GM23338 (cell line): ENCODE measurements around the gene SPAAR. TPM values are rescaled to one million over a fixed set of nuclear protein-coding genes. Genes with fewer than 3 reads are reported as not detected.

Source experiments
- ATAC-seq: fragments of 200-7000 bp; cut with Tn5 transposase; 3 replicates; pipeline ENCODE4 v1.9.1; 2020
- DNase-seq: peaks from one replicate; pipeline ENCODE4 v3.0.0-alpha.2; 2015; ENCODE audit warnings: low spot score
- H2AFZ ChIP-seq: fragments of 200-600 bp; sonication (generic); 2 replicates; pipeline ENCODE4 v1.8.0; 2016; ENCODE audit warnings: antibody characterized with exemption, mild to moderate bottlenecking, moderate library complexity
- H3F3A ChIP-seq: fragments of 200-600 bp; sonication (generic); replicated peaks from 2 replicates; pipeline ENCODE4 v1.8.0; 2017; ENCODE audit warnings: antibody characterized with exemption, mixed run types, low read depth
- H3K27ac ChIP-seq: fragments of 200-600 bp; sonication (generic); 2 replicates; pipeline ENCODE4 v1.6.1; 2016; ENCODE audit warnings: low read depth
- H3K27me3 ChIP-seq: fragments of 200-600 bp; sonication (generic); 2 replicates; pipeline ENCODE4 v1.8.0; 2016; ENCODE audit warnings: mild to moderate bottlenecking, mixed run types, moderate library complexity; ENCODE audit not compliant: insufficient read depth
- H3K36me3 ChIP-seq: fragments of 200-600 bp; sonication (generic); 2 replicates; pipeline ENCODE4 v1.8.0; 2016; ENCODE audit warnings: mild to moderate bottlenecking; ENCODE audit not compliant: insufficient read depth
- H3K4me1 ChIP-seq: fragments of 200-600 bp; sonication (generic); 2 replicates; pipeline ENCODE4 v1.8.0; 2016; ENCODE audit warnings: mild to moderate bottlenecking, moderate library complexity; ENCODE audit not compliant: insufficient read depth
- H3K4me2 ChIP-seq: fragments of 200-600 bp; sonication (generic); 2 replicates; pipeline ENCODE4 v1.7.1; 2017; ENCODE audit warnings: mixed run types
- H3K4me3 ChIP-seq: fragments of 200-600 bp; sonication (generic); 2 replicates; pipeline ENCODE4 v1.6.1; 2016; ENCODE audit warnings: mixed run types
- H3K79me2 ChIP-seq: fragments of 200-600 bp; sonication (generic); replicated peaks from 2 replicates; pipeline ENCODE4 v1.8.0; 2017; ENCODE audit warnings: mild to moderate bottlenecking; ENCODE audit not compliant: insufficient read depth
- H3K9me2 ChIP-seq: fragments of 200-600 bp; sonication (generic); 2 replicates; pipeline ENCODE4 v1.8.0; 2017; ENCODE audit not compliant: insufficient read depth
- H4K20me1 ChIP-seq: fragments of 200-600 bp; sonication (generic); replicated peaks from 2 replicates; pipeline ENCODE4 v1.8.0; 2017; ENCODE audit warnings: mild to moderate bottlenecking; ENCODE audit not compliant: insufficient read depth
- H3K27ac Mint-ChIP-seq: 2 replicates; pipeline ENCODE4 v1.8.0; 2020; ENCODE audit warnings: inconsistent platforms, mild to moderate bottlenecking, moderate library complexity, mixed read lengths
- H3K27me3 Mint-ChIP-seq: 3 replicates; pipeline ENCODE4 v1.8.0; 2022; ENCODE audit warnings: low read depth, mild to moderate bottlenecking, moderate library complexity, mixed read lengths, inconsistent platforms; ENCODE audit not compliant: insufficient read depth, poor library complexity
- H3K36me3 Mint-ChIP-seq: 3 replicates; pipeline ENCODE4 v1.8.0; 2021; ENCODE audit warnings: low read depth, mild to moderate bottlenecking, inconsistent platforms, moderate library complexity, mixed read lengths
- H3K4me1 Mint-ChIP-seq: 3 replicates; pipeline ENCODE4 v1.8.0; 2020; ENCODE audit warnings: mild to moderate bottlenecking, inconsistent platforms, mixed read lengths
- H3K4me3 Mint-ChIP-seq: 3 replicates; pipeline ENCODE4 v1.8.0; 2021; ENCODE audit warnings: moderate library complexity, mild to moderate bottlenecking, inconsistent platforms, mixed read lengths
- H3K9me3 Mint-ChIP-seq: 3 replicates; pipeline ENCODE4 v1.8.0; 2020; ENCODE audit warnings: moderate library complexity, mild to moderate bottlenecking, inconsistent platforms, mixed read lengths
- CREB1 ChIP-seq: fragments of 250-450 bp; sonication (Bioruptor Pico); IDR thresholded peaks from 2 replicates; pipeline ENCODE4 v1.5.0; 2020; ENCODE audit warnings: low read depth, mild to moderate bottlenecking, moderate library complexity
- EZH2 ChIP-seq: fragments of 200-600 bp; sonication (generic); IDR thresholded peaks from one replicate; pipeline ENCODE4 v1.8.0; 2017; ENCODE audit warnings: antibody characterized with exemption, mild to moderate bottlenecking, low read depth; ENCODE audit not compliant: unreplicated experiment
- JUNB ChIP-seq: IDR thresholded peaks from one replicate; pipeline ENCODE4 v1.6.1; 2016; ENCODE audit warnings: antibody characterized with exemption; ENCODE audit not compliant: unreplicated experiment
- POLR2AphosphoS5 ChIP-seq: IDR thresholded peaks from 2 replicates; pipeline ENCODE4 v1.6.1; 2016; ENCODE audit warnings: antibody characterized with exemption, low read depth
- STAT1 ChIP-seq: IDR thresholded peaks from one replicate; pipeline ENCODE4 v1.6.1; 2016; ENCODE audit warnings: antibody characterized with exemption; ENCODE audit not compliant: unreplicated experiment
- ZNF114 ChIP-seq: fragments of 250-450 bp; sonication (Bioruptor Pico); IDR thresholded peaks from 2 replicates; pipeline ENCODE4 v1.5.0; 2020; ENCODE audit warnings: mild to moderate bottlenecking, moderate library complexity
- ZNF331 ChIP-seq: fragments of 250-450 bp; sonication (Bioruptor Pico); IDR thresholded peaks from 2 replicates; pipeline ENCODE4 v1.5.0; 2020; ENCODE audit warnings: low read depth, mild to moderate bottlenecking, moderate library complexity
- polyA plus RNA-seq: library from polyadenylated mRNA; unstranded; fragments of >200 nt; fragmentation: Nextera tagmentation; extraction: Ambion mirVana; gene quantifications from 2 replicates; pipeline ENCODE4 v1.2.1, GENCODE V29; 2016
- total RNA-seq: library from RNA; depleted of rRNA; stranded (reverse); fragments of >200 nt; shearing (Covaris generic); gene quantifications from 2 replicates; pipeline ENCODE4 v1.2.3, GENCODE V29; 2014
- TF ChIP-seq, protein P1 (sequence below): fragments of 250-450 bp; sonication (Bioruptor Pico); IDR thresholded peaks from 2 replicates; pipeline ENCODE4 v1.5.0; 2020; ENCODE audit warnings: mild to moderate bottlenecking, moderate library complexity
- TF ChIP-seq, protein P2 (sequence below): IDR thresholded peaks from one replicate; pipeline ENCODE4 v1.6.1; 2018; ENCODE audit warnings: antibody characterized with exemption; ENCODE audit not compliant: unreplicated experiment
- TF ChIP-seq, protein P3 (sequence below), 2 experiments: fragments of 200-600 bp in 1 of 2; sonication (generic) in 1 of 2; conservative IDR thresholded peaks; 2 replicates each; pipeline versions ENCODE4 v1.5.1 to v1.6.1; 2016 to 2017; ENCODE audit warnings: antibody characterized with exemption in 2 of 2, low read depth in 2 of 2, mild to moderate bottlenecking in 2 of 2, moderate library complexity in 1 of 2

The SPAAR gene
- total and polyA plus RNA-seq, 2 experiments from 2014 or later = not detected

DNA sequence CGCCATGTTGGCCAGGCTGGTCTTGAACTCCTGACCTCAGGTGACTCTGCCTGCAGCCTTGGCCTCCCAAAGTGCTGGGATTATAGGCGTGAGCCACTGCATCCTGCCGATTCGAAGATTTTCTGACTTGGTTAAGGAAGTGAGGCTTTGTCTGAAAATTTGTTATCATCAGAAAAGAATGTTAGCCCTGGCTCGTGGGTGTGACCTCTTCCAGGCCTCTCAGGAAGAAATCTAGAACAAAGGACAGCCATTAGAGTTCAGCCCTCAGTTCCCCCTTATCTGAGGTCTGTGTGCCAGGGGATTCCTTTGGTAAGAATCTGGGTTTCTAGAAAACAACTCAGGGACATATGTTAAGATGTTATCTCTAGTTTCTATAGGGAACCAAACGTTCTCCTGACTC is 42.4 kb downstream of the SPAAR start:
- H3K27me3 Mint-ChIP-seq = peaks cover 4% of the 10 kb centered on the region
- no peak overlapping the region for H3K27ac Mint-ChIP-seq
- no peak overlapping the region for H3K4me3 ChIP-seq
- H3K4me2 ChIP-seq = no peak overlapping the region
- DNase-seq = no peak
- no peaks in the 10 kb centered on the region for H3K4me1 ChIP-seq
- no peaks in the 10 kb centered on the region for H3K9me2 ChIP-seq
- no peaks in the 10 kb centered on the region for H4K20me1 ChIP-seq
- H3K4me1 Mint-ChIP-seq = peaks cover 3% of the 10 kb centered on the region; the same call in 1 of the 3 replicates
- H3K36me3 ChIP-seq = no peaks in the 10 kb centered on the region
- no peaks in the 10 kb centered on the region for H3F3A ChIP-seq
- no peak overlapping the region for H3K27ac ChIP-seq
- H2AFZ ChIP-seq = no peak overlapping the region
- no peak overlapping the region for H3K4me3 Mint-ChIP-seq
- no peaks in the 10 kb centered on the region; the same call in 2 of the 3 replicates for H3K9me3 Mint-ChIP-seq
- no peaks in the 10 kb centered on the region; the same call in 1 of the 2 replicates for H3K27me3 ChIP-seq
- H3K79me2 ChIP-seq = no peaks in the 10 kb centered on the region
- ATAC-seq = no peak
- no peaks in the 10 kb centered on the region for H3K36me3 Mint-ChIP-seq
- TF ChIP-seq JUNB = no peak

DNA sequence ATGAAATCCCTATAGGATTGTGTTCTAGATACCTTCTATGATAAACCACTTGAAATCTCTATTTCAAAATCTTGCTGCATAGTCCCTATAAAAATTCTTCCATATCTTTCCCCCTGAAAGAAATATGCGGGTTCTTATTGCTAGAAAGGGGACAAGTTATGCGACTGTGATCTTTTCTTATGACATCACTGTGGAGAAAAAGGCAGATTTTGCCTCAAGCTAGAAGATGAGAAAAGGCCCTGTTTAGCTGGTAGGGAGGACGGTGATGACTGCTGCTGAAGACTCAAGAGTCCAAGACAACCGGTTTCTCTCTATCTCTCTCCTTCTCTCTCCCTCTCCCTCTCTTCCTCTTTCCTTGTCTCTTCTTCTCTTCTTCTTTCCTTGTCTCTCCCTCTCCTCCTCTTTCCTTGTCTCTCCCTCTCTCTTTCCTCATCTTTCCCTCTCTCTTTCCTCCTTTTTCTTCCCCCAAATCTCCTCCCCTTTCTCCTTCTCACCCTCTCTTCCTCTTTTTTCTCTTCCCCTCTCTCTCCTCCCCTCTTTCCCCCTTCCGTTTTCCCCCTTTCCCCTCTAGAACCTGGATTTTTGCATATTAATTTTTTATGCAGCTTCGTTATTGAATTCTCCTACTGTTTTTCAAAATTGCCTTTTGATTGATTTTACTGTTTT is 43.4 kb downstream of the SPAAR start:
- DNase-seq (no peak), ATAC-seq (no peak)
- Histone ChIP-seq H3K4me1 (no peaks in the 10 kb centered on the region), H3K9me2 (no peaks in the 10 kb centered on the region), H3K27me3 (no peaks in the 10 kb centered on the region; the same call in 1 of the 2 replicates), H4K20me1 (no peaks in the 10 kb centered on the region), H3F3A (no peaks in the 10 kb centered on the region), H3K79me2 (no peaks in the 10 kb centered on the region), H2AFZ (no peak overlapping the region), H3K4me3 (no peak overlapping the region), H3K27ac (no peak overlapping the region), H3K36me3 (no peaks in the 10 kb centered on the region), H3K4me2 (no peak overlapping the region)
- Mint-ChIP-seq H3K4me3 (no peak overlapping the region), H3K9me3 (no peaks in the 10 kb centered on the region; the same call in 2 of the 3 replicates), H3K27ac (no peak overlapping the region), H3K4me1 (peaks cover 3% of the 10 kb centered on the region; the same call in 1 of the 3 replicates), H3K27me3 (peaks cover 4% of the 10 kb centered on the region), H3K36me3 (no peaks in the 10 kb centered on the region)
- TF ChIP-seq EZH2 (no peak), CREB1 (no peak), POLR2AphosphoS5 (no peak), STAT1 (no peak), ZNF331 (CRISPR knock-in tag) (no peak), ZNF114 (CRISPR knock-in tag) (no peak)
- TF ChIP-seq, protein P1, sequence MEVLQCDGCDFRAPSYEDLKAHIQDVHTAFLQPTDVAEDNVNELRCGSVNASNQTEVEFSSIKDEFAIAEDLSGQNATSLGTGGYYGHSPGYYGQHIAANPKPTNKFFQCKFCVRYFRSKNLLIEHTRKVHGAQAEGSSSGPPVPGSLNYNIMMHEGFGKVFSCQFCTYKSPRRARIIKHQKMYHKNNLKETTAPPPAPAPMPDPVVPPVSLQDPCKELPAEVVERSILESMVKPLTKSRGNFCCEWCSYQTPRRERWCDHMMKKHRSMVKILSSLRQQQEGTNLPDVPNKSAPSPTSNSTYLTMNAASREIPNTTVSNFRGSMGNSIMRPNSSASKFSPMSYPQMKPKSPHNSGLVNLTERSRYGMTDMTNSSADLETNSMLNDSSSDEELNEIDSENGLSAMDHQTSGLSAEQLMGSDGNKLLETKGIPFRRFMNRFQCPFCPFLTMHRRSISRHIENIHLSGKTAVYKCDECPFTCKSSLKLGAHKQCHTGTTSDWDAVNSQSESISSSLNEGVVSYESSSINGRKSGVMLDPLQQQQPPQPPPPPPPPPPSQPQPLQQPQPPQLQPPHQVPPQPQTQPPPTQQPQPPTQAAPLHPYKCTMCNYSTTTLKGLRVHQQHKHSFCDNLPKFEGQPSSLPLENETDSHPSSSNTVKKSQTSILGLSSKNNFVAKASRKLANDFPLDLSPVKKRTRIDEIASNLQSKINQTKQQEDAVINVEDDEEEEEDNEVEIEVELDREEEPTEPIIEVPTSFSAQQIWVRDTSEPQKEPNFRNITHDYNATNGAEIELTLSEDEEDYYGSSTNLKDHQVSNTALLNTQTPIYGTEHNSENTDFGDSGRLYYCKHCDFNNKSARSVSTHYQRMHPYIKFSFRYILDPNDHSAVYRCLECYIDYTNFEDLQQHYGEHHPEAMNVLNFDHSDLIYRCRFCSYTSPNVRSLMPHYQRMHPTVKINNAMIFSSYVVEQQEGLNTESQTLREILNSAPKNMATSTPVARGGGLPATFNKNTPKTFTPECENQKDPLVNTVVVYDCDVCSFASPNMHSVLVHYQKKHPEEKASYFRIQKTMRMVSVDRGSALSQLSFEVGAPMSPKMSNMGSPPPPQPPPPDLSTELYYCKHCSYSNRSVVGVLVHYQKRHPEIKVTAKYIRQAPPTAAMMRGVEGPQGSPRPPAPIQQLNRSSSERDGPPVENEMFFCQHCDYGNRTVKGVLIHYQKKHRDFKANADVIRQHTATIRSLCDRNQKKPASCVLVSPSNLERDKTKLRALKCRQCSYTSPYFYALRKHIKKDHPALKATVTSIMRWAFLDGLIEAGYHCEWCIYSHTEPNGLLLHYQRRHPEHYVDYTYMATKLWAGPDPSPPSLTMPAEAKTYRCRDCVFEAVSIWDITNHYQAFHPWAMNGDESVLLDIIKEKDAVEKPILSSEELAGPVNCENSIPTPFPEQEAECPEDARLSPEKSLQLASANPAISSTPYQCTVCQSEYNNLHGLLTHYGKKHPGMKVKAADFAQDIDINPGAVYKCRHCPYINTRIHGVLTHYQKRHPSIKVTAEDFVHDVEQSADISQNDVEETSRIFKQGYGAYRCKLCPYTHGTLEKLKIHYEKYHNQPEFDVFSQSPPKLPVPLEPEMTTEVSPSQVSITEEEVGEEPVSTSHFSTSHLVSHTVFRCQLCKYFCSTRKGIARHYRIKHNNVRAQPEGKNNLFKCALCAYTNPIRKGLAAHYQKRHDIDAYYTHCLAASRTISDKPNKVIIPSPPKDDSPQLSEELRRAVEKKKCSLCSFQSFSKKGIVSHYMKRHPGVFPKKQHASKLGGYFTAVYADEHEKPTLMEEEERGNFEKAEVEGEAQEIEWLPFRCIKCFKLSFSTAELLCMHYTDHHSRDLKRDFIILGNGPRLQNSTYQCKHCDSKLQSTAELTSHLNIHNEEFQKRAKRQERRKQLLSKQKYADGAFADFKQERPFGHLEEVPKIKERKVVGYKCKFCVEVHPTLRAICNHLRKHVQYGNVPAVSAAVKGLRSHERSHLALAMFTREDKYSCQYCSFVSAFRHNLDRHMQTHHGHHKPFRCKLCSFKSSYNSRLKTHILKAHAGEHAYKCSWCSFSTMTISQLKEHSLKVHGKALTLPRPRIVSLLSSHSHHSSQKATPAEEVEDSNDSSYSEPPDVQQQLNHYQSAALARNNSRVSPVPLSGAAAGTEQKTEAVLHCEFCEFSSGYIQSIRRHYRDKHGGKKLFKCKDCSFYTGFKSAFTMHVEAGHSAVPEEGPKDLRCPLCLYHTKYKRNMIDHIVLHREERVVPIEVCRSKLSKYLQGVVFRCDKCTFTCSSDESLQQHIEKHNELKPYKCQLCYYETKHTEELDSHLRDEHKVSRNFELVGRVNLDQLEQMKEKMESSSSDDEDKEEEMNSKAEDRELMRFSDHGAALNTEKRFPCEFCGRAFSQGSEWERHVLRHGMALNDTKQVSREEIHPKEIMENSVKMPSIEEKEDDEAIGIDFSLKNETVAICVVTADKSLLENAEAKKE = no peak
- TF ChIP-seq, protein P2, sequence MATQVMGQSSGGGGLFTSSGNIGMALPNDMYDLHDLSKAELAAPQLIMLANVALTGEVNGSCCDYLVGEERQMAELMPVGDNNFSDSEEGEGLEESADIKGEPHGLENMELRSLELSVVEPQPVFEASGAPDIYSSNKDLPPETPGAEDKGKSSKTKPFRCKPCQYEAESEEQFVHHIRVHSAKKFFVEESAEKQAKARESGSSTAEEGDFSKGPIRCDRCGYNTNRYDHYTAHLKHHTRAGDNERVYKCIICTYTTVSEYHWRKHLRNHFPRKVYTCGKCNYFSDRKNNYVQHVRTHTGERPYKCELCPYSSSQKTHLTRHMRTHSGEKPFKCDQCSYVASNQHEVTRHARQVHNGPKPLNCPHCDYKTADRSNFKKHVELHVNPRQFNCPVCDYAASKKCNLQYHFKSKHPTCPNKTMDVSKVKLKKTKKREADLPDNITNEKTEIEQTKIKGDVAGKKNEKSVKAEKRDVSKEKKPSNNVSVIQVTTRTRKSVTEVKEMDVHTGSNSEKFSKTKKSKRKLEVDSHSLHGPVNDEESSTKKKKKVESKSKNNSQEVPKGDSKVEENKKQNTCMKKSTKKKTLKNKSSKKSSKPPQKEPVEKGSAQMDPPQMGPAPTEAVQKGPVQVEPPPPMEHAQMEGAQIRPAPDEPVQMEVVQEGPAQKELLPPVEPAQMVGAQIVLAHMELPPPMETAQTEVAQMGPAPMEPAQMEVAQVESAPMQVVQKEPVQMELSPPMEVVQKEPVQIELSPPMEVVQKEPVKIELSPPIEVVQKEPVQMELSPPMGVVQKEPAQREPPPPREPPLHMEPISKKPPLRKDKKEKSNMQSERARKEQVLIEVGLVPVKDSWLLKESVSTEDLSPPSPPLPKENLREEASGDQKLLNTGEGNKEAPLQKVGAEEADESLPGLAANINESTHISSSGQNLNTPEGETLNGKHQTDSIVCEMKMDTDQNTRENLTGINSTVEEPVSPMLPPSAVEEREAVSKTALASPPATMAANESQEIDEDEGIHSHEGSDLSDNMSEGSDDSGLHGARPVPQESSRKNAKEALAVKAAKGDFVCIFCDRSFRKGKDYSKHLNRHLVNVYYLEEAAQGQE = no peak
- TF ChIP-seq, protein P3, sequence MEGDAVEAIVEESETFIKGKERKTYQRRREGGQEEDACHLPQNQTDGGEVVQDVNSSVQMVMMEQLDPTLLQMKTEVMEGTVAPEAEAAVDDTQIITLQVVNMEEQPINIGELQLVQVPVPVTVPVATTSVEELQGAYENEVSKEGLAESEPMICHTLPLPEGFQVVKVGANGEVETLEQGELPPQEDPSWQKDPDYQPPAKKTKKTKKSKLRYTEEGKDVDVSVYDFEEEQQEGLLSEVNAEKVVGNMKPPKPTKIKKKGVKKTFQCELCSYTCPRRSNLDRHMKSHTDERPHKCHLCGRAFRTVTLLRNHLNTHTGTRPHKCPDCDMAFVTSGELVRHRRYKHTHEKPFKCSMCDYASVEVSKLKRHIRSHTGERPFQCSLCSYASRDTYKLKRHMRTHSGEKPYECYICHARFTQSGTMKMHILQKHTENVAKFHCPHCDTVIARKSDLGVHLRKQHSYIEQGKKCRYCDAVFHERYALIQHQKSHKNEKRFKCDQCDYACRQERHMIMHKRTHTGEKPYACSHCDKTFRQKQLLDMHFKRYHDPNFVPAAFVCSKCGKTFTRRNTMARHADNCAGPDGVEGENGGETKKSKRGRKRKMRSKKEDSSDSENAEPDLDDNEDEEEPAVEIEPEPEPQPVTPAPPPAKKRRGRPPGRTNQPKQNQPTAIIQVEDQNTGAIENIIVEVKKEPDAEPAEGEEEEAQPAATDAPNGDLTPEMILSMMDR (conservative IDR thresholded peaks at IDR 0.05; ENCODE audit: low read depth in 2 of 2) = no peak
